ENCODE measurements around the gene ARHGAP24.

ARHGAP24 gene

GRCh38 chr4:85777908-85778631 lies 303.1 kb downstream of the ARHGAP24 start:
- TF ChIP-seq CTCF (IDR thresholded peaks at IDR 0.05), result no peak
- Histone ChIP-seq H3K27me3 (no peaks in the 10 kb centered on the region), H3K9me3 (no peaks in the 10 kb centered on the region), H3K27ac (no peak overlapping the region), H3K4me3 (ENCODE audit: low read depth in 1 of 2, low read length in 1 of 2) (no peak overlapping the region), H3K36me3 (no peaks in the 10 kb centered on the region), H3K4me1 (ENCODE audit: control insufficient read depth in 1 of 2, insufficient read depth in 1 of 2, low read depth in 1 of 2, low read length in 1 of 2) (peaks cover 7 to 20% of the 10 kb centered on the region in 2 experiments)

GRCh38 chr4:85778632-85779131 lies 303.7 kb downstream of the ARHGAP24 start:
- H3K27me3 ChIP-seq, result no peaks in the 10 kb centered on the region
- H3K36me3 ChIP-seq, result no peaks in the 10 kb centered on the region
- no peak overlapping the region for H3K27ac ChIP-seq
- peaks cover 7 to 20% of the 10 kb centered on the region in 2 experiments for H3K4me1 ChIP-seq (ENCODE audit: control insufficient read depth in 1 of 2, insufficient read depth in 1 of 2, low read depth in 1 of 2, low read length in 1 of 2)
- H3K9me3 ChIP-seq, result no peaks in the 10 kb centered on the region
- no peak overlapping the region for H3K4me3 ChIP-seq (ENCODE audit: low read depth in 1 of 2, low read length in 1 of 2)
- no peak for TF ChIP-seq CTCF (IDR thresholded peaks at IDR 0.05)

GRCh38 chr4:85779165-85779564 lies 304.2 kb downstream of the ARHGAP24 start:
- no peaks in the 10 kb centered on the region for H3K27me3 ChIP-seq
- H3K27ac ChIP-seq, result no peak overlapping the region
- peaks cover 7 to 17% of the 10 kb centered on the region in 2 experiments for H3K4me1 ChIP-seq (ENCODE audit: control insufficient read depth in 1 of 2, insufficient read depth in 1 of 2, low read depth in 1 of 2, low read length in 1 of 2)
- no peaks in the 10 kb centered on the region for H3K9me3 ChIP-seq
- no peaks in the 10 kb centered on the region for H3K36me3 ChIP-seq
- H3K4me3 ChIP-seq (ENCODE audit: low read depth in 1 of 2, low read length in 1 of 2), result no peak overlapping the region
- no peak for TF ChIP-seq CTCF (IDR thresholded peaks at IDR 0.05)

GRCh38 chr4:85780664-85781063 lies 305.7 kb downstream of the ARHGAP24 start:
- Histone ChIP-seq H3K9me3 (no peaks in the 10 kb centered on the region), H3K36me3 (no peaks in the 10 kb centered on the region), H3K4me3 (ENCODE audit: low read depth in 1 of 2, low read length in 1 of 2) (no peak overlapping the region), H3K27ac (no peak overlapping the region), H3K27me3 (no peaks in the 10 kb centered on the region), H3K4me1 (ENCODE audit: control insufficient read depth in 1 of 2, insufficient read depth in 1 of 2, low read depth in 1 of 2, low read length in 1 of 2) (peaks cover 7 to 12% of the 10 kb centered on the region in 2 experiments)
- no peak for TF ChIP-seq CTCF (IDR thresholded peaks at IDR 0.05)

GRCh38 chr4:85783483-85783882 lies 308.5 kb downstream of the ARHGAP24 start:
- Histone ChIP-seq H3K4me1 (ENCODE audit: control insufficient read depth in 1 of 2, insufficient read depth in 1 of 2, low read depth in 1 of 2, low read length in 1 of 2) (no peaks in the 10 kb centered on the region), H3K27ac (no peak overlapping the region), H3K4me3 (ENCODE audit: low read depth in 1 of 2, low read length in 1 of 2) (no peak overlapping the region)

More at GRCh38 chr4:85783483-85783882, 308.5 kb downstream of the ARHGAP24 start:
- Histone ChIP-seq H3K9me3 (no peaks in the 10 kb centered on the region), H3K36me3 (no peaks in the 10 kb centered on the region), H3K27me3 (no peaks in the 10 kb centered on the region)
- no peak for TF ChIP-seq CTCF (IDR thresholded peaks at IDR 0.05)

Measured in neutrophil (primary cell).